CD4-positive, alpha-beta T cell treated with Interleukin-2 at 100 ng/mL for 4 hours (primary cell): Measurements from ENCODE around the gene CNEP1R1.
A peak's percentile ranks its signal among the peaks of the same experiment; 100 is the strongest.
"Not testable (repeated sequence)": the region's sequence is repeated elsewhere in the genome, so short reads cannot be mapped to it uniquely, and the experiment has no call there.

Experiments
- DNase-seq: peaks from one replicate; pipeline ENCODE4 v3.0.0-alpha.2; 2020; ENCODE audit warnings: low spot score

Gene CNEP1R1

GRCh38 chr16:50024684-50025536 is at the start of gene CNEP1R1:
CNEP1R1 (plus strand) TSS chr16:50025225; CDS start chr16:50025316, 91 bp downstream.
- DNase-seq = peak; percentile 97

- no peak for DNase-seq
Measured at GRCh38 chr16:49977427-49977826, 47.6 kb upstream of the CNEP1R1 start.

GRCh38 chr16:49978569-49979326 is 46.3 kb upstream of the CNEP1R1 start:
- DNase-seq = no peak

GRCh38 chr16:49980166-49980565 is 44.9 kb upstream of the CNEP1R1 start:
- no peak for DNase-seq

- no peak for DNase-seq
Measured at GRCh38 chr16:49986351-49987124, 38.5 kb upstream of the CNEP1R1 start.

- DNase-seq = no peak
Measured at GRCh38 chr16:49987381-49987780, 37.6 kb upstream of the CNEP1R1 start.

GRCh38 chr16:49992825-49993224 is 32.2 kb upstream of the CNEP1R1 start:
- DNase-seq = no peak

GRCh38 chr16:49993579-49993978 is 31.4 kb upstream of the CNEP1R1 start:
- no peak for DNase-seq

- DNase-seq = no peak
Measured at GRCh38 chr16:49994006-49994405, 31.0 kb upstream of the CNEP1R1 start.

GRCh38 chr16:49995720-49996119 is 29.3 kb upstream of the CNEP1R1 start:
- no peak for DNase-seq

- DNase-seq = no peak
Measured at GRCh38 chr16:49997721-49998251, 27.2 kb upstream of the CNEP1R1 start.

GRCh38 chr16:49998991-49999390 is 26.0 kb upstream of the CNEP1R1 start:
- DNase-seq = no peak

- DNase-seq = no peak
Measured at GRCh38 chr16:50001144-50001543, 23.9 kb upstream of the CNEP1R1 start.

- no peak for DNase-seq
Measured at GRCh38 chr16:50002190-50002589, 22.8 kb upstream of the CNEP1R1 start.

GRCh38 chr16:50004239-50004638 is 20.8 kb upstream of the CNEP1R1 start:
- DNase-seq = no peak

GRCh38 chr16:50006964-50007363 is 18.1 kb upstream of the CNEP1R1 start:
- DNase-seq = no peak

GRCh38 chr16:50007744-50008143 is 17.3 kb upstream of the CNEP1R1 start:
- no peak for DNase-seq

- DNase-seq = no peak
Measured at GRCh38 chr16:50010212-50010611, 14.8 kb upstream of the CNEP1R1 start.

- no peak for DNase-seq
Measured at GRCh38 chr16:50011707-50012106, 13.3 kb upstream of the CNEP1R1 start.

- no peak for DNase-seq
Measured at GRCh38 chr16:50012182-50012581, 12.8 kb upstream of the CNEP1R1 start.

GRCh38 chr16:50014211-50014610 is 10.8 kb upstream of the CNEP1R1 start:
- DNase-seq = not testable (repeated sequence)

- no peak for DNase-seq
Measured at GRCh38 chr16:50015631-50016030, 9.4 kb upstream of the CNEP1R1 start.
